ENCODE results near the gene PDGFC. TPM values are rescaled to one million over a fixed set of nuclear protein-coding genes. Genes with fewer than 3 reads are reported as not detected.

Gene PDGFC
- total RNA-seq, 1 experiment from 2014 or later: 9.8 TPM

Other genes with a start within 250 kb of the PDGFC start
- gene GLRB, start 104.4 kb upstream of the PDGFC start, total RNA-seq (2021; ENCODE audit: unreplicated experiment): not detected
- not detected for gene GRIA2, start 248.9 kb upstream of the PDGFC start, total RNA-seq (2021; ENCODE audit: unreplicated experiment)